ENCODE measurements around the gene ISG20L2.

Gene ISG20L2

GRCh38 chr1:156728599-156729462 is at the start of gene ISG20L2:
Gene ISG20L2 (minus strand): TSS chr1:156728766. CDS start chr1:156727652, 1,114 bp downstream.
- H3K4me3 ChIP-seq (ENCODE audit: low read depth, low read length), result peak within 1 kb of the TSS; percentile 96
- no peaks in the 10 kb centered on the region for H3K27me3 ChIP-seq (ENCODE audit: insufficient read depth, low read depth, severe bottlenecking)
- H3K36me3 ChIP-seq, result peaks cover 57% of the 10 kb centered on the region
- peak within 1 kb of the TSS; percentile 70 for H3K27ac ChIP-seq
- H3K9me3 ChIP-seq (ENCODE audit: severe bottlenecking), result no peaks in the 10 kb centered on the region
- peak; percentile 99 for DNase-seq
- TF ChIP-seq CTCF (IDR thresholded peaks at IDR 0.05; ENCODE audit: low read depth, low read length), result no peak

GRCh38 chr1:156777573-156777972 is 49.0 kb upstream of the ISG20L2 start:
- no peaks in the 10 kb centered on the region for H3K9me3 ChIP-seq (ENCODE audit: severe bottlenecking)
- H3K4me3 ChIP-seq (ENCODE audit: low read depth, low read length), result no peak overlapping the region
- no peak overlapping the region for H3K27ac ChIP-seq
- DNase-seq, result no peak
- H3K27me3 ChIP-seq (ENCODE audit: insufficient read depth, low read depth, severe bottlenecking), result no peaks in the 10 kb centered on the region
- H3K36me3 ChIP-seq, result peaks cover 70% of the 10 kb centered on the region
- no peak for TF ChIP-seq CTCF (IDR thresholded peaks at IDR 0.05; ENCODE audit: low read depth, low read length)

- Histone ChIP-seq H3K27me3 (ENCODE audit: insufficient read depth, low read depth, severe bottlenecking) (no peaks in the 10 kb centered on the region), H3K4me3 (ENCODE audit: low read depth, low read length) (no peak overlapping the region), H3K9me3 (ENCODE audit: severe bottlenecking) (no peaks in the 10 kb centered on the region), H3K27ac (no peak overlapping the region), H3K36me3 (peaks cover 70% of the 10 kb centered on the region)
- no peak for DNase-seq
- TF ChIP-seq CTCF (IDR thresholded peaks at IDR 0.05; ENCODE audit: low read depth, low read length), result no peak
Observed at GRCh38 chr1:156776942-156777341, 48.4 kb upstream of the ISG20L2 start.

- TF ChIP-seq CTCF (IDR thresholded peaks at IDR 0.05; ENCODE audit: low read depth, low read length), result no peak
- Histone ChIP-seq H3K36me3 (peaks cover 70% of the 10 kb centered on the region), H3K4me3 (ENCODE audit: low read depth, low read length) (no peak overlapping the region), H3K27ac (no peak overlapping the region), H3K27me3 (ENCODE audit: insufficient read depth, low read depth, severe bottlenecking) (no peaks in the 10 kb centered on the region), H3K9me3 (ENCODE audit: severe bottlenecking) (no peaks in the 10 kb centered on the region)
- no peak for DNase-seq
Observed at GRCh38 chr1:156775799-156776198, 47.2 kb upstream of the ISG20L2 start.

- H3K36me3 ChIP-seq, result peaks cover 71% of the 10 kb centered on the region
- no peak overlapping the region for H3K4me3 ChIP-seq (ENCODE audit: low read depth, low read length)
- no peak overlapping the region for H3K27ac ChIP-seq
- no peak for DNase-seq
- H3K9me3 ChIP-seq (ENCODE audit: severe bottlenecking), result no peaks in the 10 kb centered on the region
- no peaks in the 10 kb centered on the region for H3K27me3 ChIP-seq (ENCODE audit: insufficient read depth, low read depth, severe bottlenecking)
- no peak for TF ChIP-seq CTCF (IDR thresholded peaks at IDR 0.05; ENCODE audit: low read depth, low read length)
Observed at GRCh38 chr1:156773607-156774006, 45.0 kb upstream of the ISG20L2 start.
